ENCODE results near the gene UBE4A.
"Not testable (repeated sequence)": the region's sequence is repeated elsewhere in the genome, so short reads cannot be mapped to it uniquely, and the experiment has no call there.

The UBE4A gene

DNA sequence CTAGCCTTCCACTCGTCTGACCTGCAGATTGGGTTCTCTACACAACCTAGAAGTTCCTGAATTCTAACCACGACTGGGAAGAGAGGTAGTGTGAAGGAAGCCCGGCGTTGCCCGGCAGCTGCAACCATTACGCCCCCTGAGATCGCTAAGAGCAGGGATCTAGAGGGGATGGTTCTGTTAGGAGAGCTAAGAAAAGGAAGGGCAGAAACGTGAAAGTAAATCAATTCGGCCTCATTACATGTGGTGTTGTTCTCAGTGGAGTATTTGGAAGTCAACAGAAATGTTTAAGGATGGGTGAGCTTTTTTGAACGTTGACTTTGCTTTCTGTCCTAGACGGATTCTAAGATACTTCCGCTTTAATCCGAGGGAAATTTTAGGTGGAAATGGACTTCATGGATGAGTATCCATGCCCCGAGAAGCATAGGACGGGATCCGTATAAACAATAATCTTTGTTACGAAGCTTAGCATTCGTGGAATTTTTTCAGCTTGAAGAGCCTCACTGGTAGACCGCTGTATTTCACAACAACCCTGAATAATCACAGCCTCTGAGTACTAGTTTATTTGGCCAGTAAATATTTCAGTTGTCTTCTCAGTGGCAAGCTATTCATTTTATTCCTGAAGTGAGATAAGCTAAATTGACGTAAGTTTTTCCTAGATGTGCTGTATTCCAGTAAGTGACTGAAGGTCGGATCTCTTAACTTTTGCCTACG is 42.6 kb downstream of the UBE4A start:
- no peak for DNase-seq

- DNase-seq: not testable (repeated sequence)
Observed at GRCh38 chr11:118402594-118402993, 43.2 kb downstream of the UBE4A start.

GRCh38 chr11:118406599-118407166 is 47.3 kb downstream of the UBE4A start:
- no peak for DNase-seq

- DNase-seq: no peak
Observed at GRCh38 chr11:118410055-118410745, 50.8 kb downstream of the UBE4A start.

- no peak for DNase-seq
Observed at GRCh38 chr11:118411530-118411929, 52.1 kb downstream of the UBE4A start.

- no peak for DNase-seq
Observed at GRCh38 chr11:118412921-118413320, 53.5 kb downstream of the UBE4A start.

- DNase-seq: no peak
Observed at GRCh38 chr11:118415062-118415738, 55.8 kb downstream of the UBE4A start.

GRCh38 chr11:118415739-118416068 is 56.3 kb downstream of the UBE4A start:
- DNase-seq: peak; percentile 40

GRCh38 chr11:118416900-118417299 is 57.5 kb downstream of the UBE4A start:
- not testable (repeated sequence) for DNase-seq

DNA sequence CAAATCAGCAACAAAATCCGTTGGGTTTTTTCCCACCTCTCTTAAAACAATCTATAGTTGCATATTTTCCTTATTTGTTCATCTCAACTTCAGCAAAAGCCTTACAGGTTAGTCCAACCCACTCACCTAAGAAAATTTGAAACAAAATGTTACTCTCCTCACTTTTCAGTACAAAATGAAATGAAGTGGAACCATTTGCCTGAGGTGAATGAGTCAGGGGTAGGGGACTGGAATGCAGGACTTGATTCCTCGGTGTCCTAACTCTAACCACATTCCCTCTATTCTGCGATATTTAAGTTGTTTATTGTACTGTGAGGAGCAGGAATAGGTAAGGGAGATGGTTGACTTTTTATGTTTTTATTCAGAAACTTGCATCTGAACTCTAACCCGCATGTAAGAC is 58.4 kb downstream of the UBE4A start:
- DNase-seq: no peak

- no peak for DNase-seq
Observed at GRCh38 chr11:118418766-118419165, 59.4 kb downstream of the UBE4A start.

DNA sequence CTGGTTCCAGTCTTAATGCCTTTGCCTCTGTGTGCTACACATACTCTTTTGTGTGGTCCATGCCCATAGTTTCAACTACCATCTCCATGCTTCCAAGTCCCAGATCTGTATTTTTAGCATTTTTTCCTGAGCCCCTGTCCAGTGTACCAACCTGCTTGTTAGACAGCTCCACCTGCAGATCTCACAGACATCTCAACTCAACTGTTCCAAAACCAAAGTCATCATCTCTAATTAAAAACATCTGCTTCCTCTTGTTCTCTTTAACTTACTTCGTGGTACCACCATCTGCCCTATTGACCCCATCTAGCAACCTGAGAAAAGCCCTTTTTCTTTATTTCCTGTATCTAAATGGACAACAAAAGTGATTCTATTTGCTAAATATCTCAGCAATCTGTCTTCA is 68.3 kb downstream of the UBE4A start:
- DNase-seq: no peak

- no peak for DNase-seq
Observed at GRCh38 chr11:118430956-118431355, 71.6 kb downstream of the UBE4A start.

DNA sequence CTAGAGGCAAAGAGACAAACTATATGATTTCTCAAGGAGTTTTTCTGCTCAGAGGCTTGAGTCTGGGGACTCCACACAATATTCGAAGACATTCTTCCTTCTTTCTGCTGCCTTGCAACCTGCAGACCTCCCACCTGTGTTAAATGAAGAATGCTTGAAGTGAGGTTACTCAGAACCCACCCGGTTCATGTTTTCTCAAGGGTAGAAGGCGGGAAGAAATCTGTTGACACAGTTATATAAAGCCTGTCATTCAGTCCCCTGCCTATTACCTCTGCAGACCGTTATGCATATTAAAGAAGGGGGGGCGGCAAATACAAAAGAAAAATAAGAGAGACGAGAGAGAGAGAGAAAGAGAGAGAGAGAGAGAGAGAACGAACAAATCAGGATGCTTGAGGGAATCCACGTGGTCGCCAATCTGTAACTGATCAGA is 74.7 kb downstream of the UBE4A start:
- no peak for DNase-seq

DNA sequence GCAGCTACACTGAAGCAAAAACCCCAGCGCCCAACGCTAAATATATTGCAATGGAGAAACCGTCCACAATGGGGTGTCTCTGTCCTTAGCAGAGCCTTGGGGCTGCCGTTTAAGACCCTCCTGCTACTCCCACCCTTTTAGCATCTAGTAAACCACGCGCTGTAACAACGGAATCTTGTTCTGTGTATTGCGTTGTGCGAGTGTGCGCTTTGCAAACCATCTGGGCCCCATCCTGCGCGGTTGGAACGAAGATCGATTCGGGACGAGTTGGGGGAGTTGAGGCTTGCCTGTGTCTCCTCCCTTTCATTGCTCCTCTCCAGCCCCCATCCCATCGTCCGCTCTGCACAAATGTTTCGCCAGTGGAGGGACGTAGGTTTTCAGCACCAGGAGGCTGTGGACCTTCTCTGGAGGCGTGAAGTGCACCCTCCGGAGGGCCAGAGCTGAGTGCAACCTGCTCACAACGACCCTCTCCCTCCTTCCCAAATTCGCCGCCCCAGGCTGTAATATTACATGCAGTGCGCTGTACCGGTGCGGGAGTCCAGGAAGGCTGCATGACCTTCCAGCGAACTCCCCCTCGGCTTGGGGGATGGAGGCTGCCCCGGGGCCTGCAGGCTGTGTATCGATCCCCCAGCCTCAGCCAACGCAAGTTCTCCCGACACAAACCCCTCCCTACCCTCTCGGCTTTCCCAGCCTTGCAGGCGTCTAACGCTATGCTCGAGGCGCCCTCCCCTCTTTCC is 75.3 kb downstream of the UBE4A start:
- DNase-seq: peak; percentile 55

- peak; percentile 74 for DNase-seq
Observed at GRCh38 chr11:118435290-118435892, 76.0 kb downstream of the UBE4A start.

GRCh38 chr11:118435893-118436624 is 76.7 kb downstream of the UBE4A start, which contains the start of gene KMT2A:
Gene KMT2A, plus strand, starts transcription at chr11:118436492. Its CDS starts 21 bp downstream, at chr11:118436513.
- peak; percentile 95 for DNase-seq

- DNase-seq: peak; percentile 66
Observed at GRCh38 chr11:118436639-118437207, 77.3 kb downstream of the UBE4A start.

DNA sequence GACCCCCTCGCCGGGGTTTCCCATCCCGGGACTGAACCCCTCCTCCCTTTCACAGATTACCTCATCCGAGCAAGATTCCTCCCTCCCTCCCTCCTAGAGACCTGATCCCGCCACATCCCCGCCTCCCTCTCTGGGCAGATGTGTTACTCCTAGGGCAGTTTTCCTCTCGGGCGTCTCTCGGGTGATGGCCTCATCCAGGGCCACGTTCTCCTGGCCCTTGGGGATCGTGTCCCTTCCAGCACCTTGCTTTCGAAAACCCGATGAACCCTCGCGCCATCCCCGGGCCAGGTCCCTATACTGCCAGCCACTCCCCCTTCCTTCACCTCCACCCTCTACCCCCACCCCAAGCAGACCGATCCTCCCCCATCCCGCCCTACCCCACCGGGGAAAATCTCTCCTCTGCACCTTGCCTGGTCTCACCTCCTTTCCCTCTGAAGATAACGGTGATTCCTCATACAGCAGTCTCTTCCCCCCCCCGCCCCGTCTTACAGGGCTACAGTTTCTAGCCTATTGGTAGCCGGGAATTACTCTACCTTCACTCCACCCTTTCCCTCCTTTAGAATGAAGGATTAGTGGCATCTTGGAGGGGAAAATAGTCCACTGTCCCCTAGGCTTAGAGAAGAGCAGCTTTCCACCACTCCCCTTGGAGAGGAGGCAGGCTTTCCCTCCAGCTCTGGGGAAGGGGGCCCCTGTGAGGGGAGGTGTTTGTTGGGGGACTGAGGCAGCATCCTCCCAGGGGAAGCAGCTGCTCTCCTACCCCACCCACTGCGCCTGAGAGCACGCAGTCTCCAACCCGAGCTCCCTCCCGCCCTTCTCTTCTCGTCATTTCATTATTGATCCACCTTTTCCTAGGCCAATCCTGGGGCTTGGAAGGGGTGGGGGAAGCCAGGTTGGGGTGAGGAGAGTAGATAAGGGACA is 78.1 kb downstream of the UBE4A start:
- DNase-seq: peak; percentile 66

DNA sequence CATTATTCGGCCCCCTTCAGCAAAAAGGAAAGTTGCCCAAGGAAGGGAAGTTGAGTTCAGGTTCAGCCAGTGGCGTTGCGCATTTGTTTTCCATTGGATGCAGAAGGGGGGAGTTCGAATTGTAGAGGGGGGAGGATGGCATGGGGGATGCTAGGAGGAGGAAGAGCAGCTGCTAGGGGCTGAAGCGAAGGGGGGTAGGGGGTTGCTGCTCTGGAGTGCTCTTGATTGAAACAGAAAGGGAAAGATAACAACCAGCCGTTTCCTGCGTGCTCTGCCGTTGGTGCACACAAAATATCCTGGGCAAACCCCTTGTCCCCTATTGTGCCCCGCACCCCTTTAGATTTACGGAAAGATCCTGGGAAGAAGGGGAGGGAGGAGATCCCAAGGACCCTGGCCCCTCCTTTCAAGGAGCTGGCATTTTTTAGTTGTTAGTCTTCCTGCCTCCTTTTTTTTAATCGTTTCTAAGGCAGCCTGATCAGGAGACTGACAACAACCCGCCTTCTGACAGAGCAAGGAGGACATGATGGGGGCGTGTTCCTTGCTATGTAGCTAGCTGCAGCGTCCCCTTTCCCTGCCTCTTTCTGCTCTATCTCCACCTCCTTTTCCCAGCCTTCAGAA is 79.0 kb downstream of the UBE4A start:
- peak; percentile 59 for DNase-seq

Data from activated CD4-positive, alpha-beta T cell treated with anti-CD3 and anti-CD28 coated beads for 48 hours (primary cell).